ENCODE data around the gene EFHD2.
"Not testable (repeated sequence)": the region's sequence is repeated elsewhere in the genome, so short reads cannot be mapped to it uniquely, and the experiment has no call there.

DNA sequence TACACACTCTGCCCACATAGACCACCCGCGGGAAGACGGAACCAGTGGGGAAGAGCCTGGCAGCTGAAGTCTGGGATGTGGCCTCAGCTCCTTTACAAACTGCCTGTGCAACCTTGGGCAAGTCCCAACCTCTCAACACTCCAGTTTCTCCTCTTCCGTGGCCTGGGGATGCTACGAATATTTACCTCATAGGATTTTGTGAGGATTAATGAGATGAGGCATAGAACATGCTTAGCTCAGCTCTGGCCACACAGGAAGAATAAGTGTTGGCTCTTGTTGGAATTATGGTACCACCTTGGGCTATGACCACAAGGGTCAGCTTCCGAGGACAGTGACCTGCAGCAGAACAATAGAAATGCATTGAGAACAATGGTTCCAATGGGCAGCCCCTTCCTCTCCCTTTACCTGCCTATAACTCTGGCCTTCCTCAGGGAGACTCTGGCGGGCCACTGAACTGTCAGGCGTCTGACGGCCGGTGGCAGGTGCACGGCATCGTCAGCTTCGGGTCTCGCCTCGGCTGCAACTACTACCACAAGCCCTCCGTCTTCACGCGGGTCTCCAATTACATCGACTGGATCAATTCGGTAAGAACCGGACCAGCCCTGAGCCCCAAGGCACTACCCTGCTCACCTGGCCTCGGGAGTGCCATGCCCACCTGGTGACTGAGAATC lies 57.4 kb downstream of the EFHD2 start:
- not testable (repeated sequence) for TF ChIP-seq EZH2phosphoT487, CTCF (IDR thresholded peaks at IDR 0.05)
